ENCODE data around the gene CA12.
"Not testable (repeated sequence)": the region's sequence is repeated elsewhere in the genome, so short reads cannot be mapped to it uniquely, and the experiment has no call there.

CA12 gene

DNA sequence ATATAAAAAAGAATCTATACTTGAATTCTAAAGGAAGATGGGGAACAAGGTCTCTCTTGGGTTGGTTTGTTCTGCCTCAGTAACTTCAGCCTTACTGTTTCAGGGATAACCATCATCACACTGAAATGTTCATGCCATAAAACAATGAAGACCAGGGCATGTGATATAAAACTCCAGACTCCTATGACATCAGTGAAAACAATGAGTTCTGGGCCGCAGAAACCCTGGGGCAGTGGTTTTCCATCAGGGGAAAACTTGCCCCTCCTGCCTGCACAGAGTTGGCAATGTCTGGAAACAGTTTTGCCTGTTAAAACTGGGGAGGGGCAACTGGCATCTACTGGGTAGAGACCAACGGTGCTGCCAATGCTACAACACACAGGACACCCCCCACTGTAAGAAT, 46.8 kb downstream of the CA12 start:
- no peak for DNase-seq

DNA sequence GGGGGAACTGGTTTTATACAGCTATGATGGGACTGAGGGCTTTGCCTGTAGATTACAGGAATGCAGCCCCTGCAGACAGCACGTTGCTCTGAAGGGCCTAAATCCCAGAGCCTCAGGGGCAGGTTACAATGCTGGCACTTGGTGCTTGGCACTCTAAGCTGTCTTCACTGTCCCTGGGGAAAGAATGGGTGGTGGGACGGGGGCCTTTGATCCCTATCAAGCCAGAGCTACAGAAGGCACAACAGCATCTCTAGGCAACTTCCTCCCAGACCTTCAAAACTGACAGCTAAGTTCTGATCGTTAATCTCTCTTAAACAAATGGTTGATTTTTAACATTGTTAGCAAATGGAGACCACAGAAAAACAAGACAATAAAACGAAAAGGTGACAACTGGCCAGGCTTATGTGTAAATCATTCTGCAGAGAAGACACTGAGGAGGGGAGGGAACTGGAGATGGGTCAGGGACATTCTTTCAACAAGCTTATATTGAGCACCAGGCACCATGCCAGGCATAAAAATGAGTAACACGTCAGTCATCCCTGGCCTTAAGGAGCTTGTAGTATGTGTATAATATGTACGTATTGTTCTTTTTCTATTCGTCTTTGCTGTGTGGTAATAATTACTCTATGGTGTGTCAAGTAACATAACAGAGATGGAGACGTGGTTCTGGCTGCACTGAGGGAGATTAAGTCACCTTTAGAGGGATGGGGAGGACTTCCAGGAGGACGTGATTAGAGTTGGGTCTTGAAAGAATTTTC, 49.1 kb downstream of the CA12 start:
- DNase-seq, result no peak

DNA sequence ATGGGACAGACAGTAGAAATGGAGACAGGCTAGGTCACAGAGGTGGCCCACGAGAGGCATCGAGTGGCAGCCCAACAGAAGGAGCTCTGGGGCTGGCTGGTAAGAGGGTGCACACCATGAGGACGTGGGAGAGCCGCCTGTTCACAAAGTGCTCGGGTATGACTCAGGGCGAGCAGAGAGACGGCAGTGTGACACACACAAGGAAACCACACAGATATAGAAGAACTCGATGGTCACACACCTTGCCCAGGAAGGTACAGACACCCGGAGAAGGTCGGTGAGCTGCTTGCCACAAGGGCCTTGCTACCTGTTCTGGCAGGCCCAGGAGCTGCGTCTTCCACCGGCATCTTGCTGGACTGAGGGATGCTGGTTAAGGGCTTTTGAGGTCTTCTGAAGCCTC, 50.2 kb downstream of the CA12 start:
- no peak for DNase-seq

DNA sequence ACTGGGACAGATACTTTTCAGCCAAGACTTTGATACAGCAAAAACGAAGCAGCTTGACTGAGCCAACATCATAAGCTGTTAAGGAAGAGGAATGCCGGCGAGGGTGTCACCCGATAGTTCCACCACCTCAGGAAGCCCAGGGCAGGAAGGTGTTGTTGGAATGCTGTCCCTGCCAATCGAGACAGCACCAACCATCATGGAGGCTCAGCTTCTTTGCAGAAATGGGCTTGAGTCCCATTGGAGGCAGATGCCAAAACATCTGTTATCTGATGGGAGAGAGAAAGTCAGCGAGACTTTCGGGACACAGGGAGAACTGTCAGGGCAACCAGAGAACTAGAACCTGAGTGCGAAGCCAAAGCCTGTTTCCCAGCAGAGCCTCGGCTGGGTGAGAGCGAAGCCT, 50.7 kb downstream of the CA12 start:
- no peak for DNase-seq

DNA sequence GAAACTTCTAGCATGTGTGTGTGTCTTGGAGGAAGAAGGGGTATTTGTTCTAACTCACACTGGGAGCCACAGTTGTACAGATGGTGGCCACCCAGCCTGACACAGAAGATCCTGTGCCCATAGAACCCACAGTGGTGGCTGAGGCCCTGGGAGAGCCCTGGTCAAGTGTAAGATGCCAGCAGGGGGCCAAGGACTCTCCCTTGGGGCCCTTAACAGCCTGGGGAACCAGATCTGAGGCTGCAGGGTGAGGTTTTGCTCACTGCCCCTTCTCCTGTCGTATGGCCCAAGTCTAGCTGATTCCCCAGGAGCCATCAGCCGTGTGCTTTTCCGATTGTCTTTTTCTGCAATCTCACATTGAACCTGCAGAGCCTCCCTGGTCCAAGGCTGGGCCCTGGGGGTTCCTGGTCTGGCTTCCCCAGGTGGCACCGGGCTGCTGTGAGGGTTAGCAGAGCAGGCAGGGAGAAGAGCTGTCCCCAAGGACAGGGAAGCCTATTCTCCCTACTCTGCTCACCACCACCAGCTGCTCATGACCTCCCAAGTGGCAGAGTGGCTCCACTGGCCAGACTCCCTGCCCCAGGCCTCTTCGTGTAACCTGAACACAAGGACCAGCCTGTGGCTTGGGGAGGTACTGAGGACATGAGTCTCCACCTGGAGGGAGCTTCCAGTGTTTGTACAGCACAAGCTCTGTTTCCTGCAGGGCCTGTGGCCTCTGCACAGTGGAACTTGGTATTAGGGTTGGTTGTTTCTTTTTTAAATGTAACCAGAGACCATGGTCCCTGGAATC, 51.9 kb downstream of the CA12 start:
- no peak for DNase-seq

DNA sequence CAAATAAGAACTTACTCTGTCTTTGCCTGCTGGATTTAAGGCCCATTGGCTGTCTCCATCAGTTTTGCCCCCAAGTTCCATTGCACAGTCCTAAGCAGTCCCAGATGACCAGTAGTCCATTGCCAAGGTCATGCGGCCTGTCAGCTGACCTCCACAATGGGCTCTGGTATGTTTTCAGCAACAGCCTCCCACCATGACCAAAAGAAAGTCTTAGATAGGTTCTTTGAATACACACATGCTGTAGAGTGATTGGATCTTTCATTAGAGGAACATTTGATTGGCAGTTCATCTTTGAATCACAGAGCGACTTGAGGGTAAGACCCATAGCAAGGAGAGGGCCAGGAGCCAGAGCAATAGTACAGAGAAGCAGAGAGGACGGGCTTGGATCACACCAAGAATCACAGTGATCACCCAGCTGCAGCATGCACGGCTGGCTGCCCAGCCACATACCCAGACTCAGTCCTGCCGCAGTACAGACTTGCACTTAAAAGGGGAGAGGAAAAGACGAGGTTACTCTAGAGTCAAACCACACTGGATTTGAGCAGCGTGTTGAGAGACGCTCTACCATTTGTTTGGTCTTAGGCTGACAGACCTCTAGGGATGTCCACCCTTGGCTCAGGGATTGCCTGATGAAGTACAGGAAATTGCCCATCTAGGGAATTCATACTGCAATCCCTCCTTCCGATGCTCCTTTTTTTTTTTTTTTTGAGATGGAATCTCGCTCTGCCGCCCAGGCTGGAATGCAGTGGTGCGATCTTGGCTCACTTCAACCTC, 53.8 kb downstream of the CA12 start:
- no peak for DNase-seq

DNA sequence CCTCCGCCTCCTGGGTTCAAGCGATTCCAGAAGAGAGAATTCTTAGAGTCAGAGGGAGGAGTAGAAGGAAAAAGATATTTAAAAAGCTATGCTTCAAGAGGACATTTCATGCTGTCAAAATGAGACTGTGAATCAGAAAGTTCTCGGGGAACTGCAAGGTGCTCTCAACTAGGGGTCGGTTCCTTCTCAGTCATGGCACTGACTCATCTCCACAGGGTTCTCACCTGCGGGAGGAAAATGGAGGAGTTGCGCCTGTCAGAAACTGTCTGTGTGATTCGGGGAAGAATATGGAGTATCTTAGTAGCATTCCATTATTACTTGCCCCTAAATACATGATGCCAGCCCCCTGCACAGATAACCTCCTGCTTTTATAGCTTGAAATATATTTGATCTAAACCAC, 56.9 kb downstream of the CA12 start:
- no peak for DNase-seq

DNA sequence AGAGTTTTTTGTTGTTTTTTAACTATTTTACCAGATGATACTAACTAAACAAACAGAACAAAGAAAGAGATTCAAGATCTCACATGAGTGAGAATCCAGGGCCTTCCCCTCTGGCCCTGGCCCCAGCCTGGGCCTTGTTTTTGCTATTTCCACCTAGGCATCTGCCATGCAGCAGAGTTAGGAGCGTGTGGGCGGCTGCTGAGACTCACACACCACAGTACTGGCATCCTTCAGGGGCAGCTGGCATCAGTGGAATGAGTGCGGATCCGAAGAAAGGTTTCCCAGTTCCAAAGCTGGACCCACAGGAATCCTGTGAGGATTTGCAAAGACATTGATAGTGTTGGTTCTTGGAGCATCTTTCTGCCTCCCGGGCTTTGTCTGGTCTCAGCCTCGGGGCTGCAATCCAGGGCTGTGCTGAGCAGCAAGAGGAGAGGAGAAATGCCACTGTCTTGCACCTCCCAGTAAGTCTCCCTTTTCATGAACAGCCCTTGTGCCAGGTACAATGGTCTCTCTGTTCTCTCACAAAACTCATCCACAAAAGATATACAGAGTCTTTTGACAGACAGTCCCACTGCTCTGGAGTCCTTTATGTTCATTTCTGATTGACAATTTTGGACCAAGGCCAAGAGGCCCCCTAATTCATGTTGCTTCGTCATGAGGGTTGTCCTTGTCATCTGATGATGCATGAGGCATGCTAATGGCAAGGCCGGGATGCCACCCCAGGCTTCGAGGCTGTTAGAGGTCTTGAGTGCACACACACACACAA, 57.7 kb downstream of the CA12 start:
- no peak for DNase-seq

DNA sequence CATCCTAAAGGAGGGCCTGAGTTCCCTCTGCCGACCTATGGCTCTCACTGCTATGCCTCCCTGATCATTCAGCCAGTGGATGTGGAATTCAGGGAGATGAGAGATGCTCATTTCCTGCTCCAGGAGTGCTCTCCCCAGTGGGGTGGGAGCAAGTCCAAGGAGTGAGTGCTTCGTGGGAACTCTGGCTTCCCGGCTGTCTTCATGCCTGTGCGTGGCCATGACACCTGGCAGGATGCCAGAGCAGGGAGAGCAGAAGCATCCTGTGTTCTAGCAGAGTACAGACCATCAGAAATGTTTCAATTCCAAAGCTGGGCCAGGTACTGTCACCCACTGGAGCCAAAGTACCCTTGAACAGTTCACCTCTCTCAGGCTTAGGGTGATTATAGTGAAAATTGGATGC, 59.1 kb downstream of the CA12 start:
- no peak for DNase-seq

DNA sequence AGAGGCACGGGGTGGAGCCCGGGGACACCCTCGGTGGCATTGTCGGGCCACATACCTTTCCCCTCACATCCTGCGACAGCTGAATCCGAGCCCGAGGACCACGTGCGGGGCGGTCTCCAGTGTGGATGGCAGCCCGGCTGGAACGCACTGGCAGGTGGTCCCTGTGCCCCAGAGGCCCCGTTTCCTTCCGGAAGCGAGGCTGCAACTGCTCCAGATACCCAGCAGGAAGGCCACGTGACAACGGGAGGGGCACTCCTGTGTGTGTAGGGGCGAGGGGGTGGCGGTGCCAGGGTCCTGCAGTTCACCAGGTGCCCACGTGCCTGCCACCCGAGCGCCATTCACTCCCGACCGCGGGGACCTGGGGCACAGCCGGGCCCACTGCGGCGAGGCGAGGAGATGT, 60.2 kb downstream of the CA12 start:
- DNase-seq, result no peak

DNA sequence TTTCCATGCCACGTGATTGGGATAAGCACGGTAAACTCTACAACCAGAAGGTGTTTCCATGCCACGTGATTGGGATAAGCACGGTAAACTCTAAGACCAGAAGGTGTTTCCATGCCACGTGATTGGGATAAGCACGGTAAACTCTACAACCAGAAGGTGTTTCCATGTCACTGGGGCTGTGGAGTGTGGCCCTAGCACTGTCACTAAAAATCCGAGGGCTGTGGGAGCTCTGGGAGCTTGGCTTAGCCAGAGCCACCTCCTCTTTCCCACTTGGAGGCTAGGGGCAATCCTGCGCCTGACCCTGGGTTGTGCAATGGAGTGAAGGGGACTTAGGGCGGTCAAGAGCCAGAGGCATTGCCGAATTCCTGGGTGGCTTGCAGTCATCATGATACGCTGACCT, 60.7 kb downstream of the CA12 start:
- DNase-seq, result not testable (repeated sequence)

DNA sequence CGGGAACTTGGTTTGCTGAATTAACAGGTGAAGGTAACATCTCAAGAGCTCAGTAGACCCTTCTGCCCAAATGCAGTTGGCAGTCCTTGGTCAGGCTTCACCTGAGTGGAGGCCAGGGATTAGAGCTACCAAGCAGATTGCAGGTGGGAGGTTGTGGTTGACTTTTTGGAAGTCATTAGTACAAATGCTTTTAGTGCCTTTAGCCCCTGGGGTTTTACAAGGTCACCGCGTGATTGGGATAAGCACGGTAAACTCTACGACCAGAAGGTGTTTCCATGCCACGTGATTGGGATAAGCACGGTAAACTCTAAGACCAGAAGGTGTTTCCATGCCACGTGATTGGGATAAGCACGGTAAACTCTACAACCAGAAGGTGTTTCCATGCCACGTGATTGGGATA, 61.2 kb downstream of the CA12 start:
- not testable (repeated sequence) for DNase-seq

DNA sequence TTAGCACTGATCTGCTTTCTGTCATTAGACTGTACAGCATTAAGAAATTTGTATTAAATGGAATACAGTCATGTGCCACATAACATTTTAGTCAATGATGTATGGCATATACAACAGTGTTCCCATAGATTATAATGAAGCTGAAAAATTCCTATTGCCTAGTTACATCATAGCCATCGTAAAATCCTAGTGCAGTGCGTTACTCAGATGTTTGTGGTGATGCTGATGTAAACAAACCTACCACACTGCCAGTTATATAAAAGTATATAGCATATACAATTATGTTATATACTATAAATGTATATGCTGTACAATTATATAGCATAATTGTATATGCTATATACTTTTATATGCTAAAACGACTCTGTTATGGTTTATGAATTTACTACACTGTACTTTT, 62.6 kb downstream of the CA12 start:
- DNase-seq, result no peak

DNA sequence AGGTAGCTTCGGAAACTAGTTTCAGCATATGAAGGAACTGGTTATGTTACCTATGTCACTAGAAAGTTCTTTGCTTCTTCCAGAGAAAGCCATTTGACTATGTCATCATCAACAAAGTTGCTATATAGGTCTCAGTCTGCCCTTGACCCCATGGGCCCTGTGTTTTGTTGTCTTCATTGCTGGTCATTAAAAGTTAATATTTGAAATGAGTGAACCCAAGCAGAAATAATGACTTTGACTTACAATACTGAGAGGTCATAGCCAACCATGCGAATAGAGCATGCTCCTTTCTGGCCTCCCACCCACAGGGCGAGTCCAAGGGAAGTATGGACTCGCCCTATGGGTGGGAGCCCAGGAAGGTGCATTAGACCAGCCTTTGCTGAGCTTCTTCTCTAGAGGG, 63.3 kb downstream of the CA12 start:
- DNase-seq, result no peak

DNA sequence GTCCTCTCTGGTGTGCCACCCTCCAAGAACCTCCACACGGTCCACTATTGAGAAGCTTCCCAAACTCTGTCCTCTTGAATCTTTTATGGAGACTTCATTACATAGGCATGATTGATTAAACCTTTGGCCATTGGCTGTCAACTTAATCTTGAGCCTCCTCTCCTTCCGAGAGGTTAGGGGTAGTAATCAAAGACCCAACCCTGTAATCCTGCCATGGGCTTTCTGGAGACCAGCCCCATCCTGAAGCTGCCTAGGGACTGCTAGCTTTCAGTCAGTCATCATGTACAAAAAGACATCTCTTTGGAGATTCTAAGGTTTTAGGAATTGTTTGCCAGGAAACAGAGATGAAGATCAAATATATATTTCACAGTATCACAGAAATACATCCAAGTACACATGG, 67.2 kb downstream of the CA12 start:
- DNase-seq, result no peak

DNA sequence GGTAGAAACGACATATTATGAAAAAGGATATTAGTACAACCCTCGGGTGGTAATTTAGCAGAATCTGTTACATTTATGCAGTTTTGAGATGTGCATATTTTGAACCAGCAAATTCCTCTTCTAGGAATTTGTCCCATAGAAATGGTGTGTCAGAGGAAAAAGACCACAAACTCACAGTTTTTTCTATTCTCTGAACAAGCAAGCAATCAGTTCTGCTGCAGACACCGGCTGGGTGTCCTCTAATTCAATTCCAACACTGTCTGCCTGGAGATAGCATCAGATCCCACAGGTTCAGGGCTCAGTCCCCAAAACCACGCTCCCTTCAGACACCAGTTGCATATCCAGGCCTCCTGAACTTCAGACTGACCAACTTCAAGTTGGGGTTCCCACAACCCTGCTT, 67.8 kb downstream of the CA12 start:
- DNase-seq, result no peak

DNA sequence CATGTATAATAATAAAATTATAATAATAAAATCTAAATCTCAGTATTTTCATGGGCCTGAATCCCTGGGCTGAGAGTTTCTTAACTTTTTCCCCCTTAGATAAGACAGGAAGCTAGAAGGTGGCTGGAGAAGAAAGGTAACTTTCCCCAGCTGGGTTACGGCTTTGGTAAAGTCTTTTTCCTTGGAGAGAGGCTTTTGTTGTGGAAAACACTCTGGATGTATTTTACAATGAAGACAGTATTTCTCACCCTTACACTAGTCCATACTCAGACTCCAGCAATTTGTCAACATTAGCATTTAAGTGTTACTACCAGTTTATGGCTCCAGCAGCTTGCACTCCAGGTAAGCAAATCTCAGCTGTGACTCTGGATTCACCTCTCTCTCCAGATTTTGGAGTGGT, 69.4 kb downstream of the CA12 start:
- no peak for DNase-seq

DNA sequence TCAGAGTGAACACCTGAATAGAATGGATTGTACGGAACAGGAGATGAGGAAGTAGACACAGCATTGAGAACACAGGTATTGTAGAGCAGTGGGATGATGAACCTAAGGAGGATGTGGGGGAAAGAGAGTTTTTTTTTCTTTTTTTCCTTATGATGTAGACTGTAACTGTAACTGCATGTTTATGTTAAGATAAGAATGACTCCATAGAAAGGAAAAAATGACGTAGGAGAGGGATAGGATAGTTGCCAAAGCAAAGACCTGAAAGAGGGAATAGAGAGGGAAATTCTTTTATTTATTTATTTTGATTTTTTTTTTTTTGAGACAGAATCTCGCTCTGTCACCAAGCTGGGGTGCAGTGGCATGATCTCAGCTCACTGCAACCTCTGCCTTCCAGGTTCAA, 71.0 kb downstream of the CA12 start:
- DNase-seq, result no peak

DNA sequence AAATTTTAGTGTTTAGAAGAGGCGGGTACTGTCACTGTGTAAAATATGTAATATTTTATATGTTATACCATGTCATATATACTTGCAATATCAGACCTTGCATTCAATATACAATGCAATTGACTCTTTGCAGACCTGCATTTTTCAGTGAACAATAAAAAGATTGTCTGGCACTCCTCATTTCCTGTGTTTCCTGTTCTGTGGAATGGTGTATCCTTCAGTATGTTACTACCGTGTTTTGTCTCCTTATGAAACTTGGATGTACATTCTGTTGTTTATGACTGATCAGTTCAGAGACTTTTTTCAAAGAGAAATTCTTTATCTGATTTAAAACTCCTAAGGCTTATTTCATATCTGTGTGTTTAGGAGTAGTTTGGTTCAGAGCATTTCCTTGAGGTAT, 72.7 kb downstream of the CA12 start:
- no peak for DNase-seq

DNA sequence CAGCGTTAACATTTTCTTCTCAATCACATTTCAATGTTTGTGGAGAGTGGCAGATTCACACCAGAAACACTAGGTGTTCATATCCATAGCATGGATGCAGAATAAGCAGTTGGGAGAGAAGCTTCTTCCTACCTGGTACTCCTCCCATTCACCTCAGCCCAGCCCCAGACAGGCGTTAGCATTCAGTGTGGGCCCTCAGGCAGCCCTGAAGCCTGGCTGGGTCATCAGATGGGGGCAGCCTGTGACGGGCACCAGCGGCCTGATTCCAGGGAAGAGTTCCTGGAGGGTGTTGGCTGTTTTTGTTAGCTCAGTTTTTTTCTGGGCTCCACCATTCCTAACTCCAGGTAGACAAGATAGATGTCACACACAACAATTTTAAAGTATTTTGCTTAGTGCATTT, 73.2 kb downstream of the CA12 start:
- DNase-seq, result no peak

DNA sequence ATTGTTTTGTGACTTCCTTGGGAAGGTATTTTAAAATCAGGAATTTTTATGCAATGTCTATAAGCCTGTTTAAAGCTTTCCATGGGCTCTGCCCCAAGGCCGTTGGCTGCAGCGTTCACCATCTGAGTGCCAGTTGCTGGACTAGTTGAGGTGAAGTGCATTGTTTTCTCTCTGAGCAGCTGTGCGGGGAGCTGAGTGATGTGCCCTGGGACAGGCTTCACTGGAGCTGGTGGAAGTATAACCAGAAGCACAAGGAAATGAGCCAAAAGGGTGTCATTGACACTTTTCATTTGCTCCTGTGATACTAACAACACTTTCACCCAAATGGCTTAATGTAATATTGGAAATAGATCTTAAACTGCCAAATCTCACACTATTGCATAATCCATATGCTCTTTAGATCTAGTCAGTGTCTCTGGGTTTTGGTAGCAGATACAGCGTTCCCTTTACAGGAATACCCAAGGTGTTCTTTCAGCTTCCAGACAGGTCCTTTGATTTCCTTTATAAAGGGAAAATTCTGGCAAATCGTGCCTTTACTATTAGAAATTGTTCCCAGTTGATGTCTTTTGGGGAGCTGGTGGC, 75.1 kb downstream of the CA12 start:
- no peak for DNase-seq

DNA sequence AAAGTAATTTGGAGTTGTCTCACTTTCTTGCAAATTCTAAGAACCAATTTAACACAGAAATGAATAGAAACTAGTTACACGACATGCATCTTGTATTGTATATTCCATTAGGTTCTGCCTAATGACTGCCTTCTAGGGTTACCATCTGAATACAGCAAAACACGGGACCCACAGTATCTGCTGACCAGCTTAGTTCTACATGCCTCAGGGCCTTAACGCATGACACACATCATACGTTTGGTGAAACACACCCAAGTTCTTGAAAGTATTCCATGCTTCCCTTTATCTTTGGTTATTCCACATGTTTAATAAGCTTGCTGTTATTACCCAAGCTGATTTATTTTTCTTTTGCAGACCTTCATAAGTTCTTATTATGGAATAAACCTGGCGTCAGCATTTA, 76.4 kb downstream of the CA12 start:
- no peak for DNase-seq

DNA sequence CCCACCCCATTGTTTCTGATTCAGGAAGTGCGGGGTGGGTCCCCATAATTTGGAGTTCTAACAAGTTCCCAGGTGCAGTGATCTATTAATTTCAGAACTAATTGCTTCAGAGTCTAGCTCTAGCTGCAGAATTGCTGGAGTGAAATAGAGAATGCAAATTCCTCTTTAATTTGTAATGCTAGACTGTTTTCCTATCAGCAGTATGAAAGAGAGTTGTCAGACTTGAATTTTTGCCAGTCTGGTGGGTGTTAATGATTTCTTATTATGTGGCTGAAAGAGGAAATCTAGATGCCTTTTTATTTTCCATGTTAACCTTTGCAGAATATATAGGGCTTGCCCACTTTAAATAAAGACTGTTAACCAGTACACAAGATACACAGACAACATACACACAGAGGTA, 80.6 kb downstream of the CA12 start:
- DNase-seq, result no peak
